Measurements from ENCODE around the gene ANAPC2.
A peak's percentile ranks its signal among the peaks of the same experiment; 100 is the strongest.

The ANAPC2 gene

GRCh38 chr9:137160054-137160425 is 28.3 kb downstream of the ANAPC2 start:
- DNase-seq: no peak

DNA sequence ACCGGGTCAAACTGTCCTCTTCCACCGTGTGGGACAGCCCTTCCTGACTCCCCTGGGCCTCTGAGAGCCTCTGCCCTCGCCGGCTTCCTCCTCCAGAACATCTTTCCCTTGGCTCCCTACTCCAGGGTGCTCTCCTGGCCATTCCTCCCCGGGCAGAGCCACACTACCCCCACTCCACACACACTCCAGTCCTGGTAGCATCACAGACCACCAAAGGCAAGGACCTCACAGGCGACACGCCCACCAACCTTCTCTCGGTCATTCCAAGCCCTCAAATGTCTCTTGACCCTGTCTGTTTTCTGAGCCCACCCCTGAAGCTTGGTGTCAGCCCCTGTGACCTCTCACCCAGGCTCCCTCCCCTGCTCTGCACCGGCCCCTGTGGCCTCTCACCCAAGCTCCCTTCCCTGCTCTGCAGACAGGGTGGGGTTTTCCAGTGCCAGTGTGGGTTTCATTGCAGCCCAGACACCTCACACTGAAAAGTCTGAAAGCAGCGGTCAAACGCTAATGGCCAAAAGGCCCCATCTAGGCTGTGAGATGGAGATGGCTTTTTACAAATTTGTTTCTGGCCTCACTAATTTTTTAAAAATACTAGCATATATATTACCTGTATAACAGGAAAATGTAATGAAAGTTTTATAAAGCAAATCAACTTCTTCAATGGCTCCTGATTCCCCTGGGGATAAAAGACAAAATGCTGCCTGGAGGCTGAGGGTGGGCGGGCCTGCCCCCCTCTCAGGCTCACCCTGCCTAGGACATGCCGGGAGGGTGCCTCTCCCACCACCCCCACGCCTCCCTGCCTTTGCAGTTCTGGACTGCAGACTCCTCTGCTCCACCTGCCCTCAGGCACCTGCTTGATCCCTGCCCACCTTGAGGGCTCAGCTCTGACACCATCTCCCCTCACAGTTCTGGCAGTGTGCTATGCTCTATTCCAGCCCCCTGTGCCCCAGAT is 29.0 kb downstream of the ANAPC2 start:
- DNase-seq: no peak

GRCh38 chr9:137158625-137159024 is 29.7 kb downstream of the ANAPC2 start:
- no peak for DNase-seq

DNA sequence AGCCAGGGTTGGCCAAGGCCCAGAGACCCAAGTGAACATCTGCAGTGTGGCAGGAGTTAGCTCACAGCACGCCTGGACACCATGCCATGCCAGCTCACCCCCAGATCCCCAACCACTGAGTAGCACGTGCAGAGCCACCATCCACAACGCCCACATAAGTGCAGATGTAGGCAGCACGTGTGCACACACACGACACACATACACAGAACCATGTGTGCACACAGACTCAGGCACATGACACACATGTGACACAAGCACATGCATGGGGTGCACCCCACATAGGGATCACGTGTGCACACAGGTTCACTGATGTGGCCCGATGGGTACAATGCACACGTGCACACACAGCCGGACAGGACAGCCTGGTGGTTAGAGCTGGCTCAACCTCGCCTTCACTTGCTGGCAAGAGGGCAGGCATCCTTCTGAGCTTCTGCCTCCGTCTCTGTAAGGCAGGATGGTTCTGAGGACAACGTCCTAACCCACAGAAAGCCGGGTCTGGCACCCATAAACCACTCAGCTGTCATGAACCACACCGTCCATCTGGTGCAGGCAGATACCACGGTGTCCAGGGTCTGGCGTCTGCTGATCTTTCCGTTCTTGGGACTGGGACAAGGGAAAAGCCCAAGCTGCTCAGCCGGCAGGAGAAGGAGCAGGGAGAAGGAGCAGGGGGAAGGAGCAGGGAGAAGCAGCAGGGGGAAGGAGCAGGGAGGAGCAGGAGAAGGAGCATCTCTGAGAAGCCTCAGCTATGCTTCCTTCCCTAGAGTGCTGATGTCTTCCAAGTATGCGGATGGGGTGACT is 30.5 kb downstream of the ANAPC2 start:
- no peak for DNase-seq

- peak; percentile 43 for DNase-seq
These were observed 31.6 kb downstream of the ANAPC2 start for GRCh38 chr9:137156567-137157375.

- DNase-seq: no peak
These were observed 35.4 kb downstream of the ANAPC2 start for GRCh38 chr9:137152844-137153405.

DNA sequence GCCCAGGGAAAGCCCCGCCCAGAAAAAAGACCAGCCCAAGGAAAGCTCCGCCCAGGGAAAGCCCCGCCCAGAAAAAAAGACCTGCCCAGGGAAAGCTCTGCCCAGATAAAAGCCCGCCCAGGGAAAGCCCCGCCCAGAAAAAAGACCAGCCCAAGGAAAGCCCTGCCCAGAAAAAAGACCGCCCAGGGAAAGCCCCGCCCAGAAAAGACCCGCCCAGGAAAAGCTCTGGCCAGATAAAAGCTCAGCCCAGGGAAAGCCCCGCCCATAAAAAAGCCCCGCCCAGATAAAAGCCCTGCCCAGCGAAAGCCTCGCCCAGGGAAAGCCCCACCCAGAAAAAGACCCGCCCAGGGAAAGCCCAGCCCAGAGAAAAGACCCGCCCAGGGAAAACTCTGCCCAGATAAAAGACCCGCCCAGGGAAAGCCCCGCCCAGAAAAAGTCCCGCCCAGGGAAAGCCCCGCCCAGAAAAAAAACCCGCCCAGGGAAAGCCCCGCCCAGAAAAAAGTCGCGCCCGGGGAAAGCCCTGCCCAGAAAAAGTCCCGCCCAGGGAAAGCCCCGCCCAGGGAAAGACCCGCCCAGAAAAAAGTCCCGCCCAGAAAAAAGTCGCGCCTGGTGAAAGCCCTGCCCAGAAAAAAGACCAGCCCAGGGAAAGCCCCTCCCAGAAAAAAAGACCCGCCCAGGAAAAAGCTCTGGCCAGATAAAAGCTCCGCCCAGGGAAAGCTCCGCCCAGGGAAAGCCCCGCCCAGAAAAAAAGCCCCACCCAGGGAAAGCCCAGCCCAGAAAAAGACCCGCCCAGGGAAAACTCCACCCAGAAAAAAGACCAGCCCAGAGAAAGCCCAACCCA is 37.5 kb downstream of the ANAPC2 start:
- DNase-seq: peak; percentile 34

DNA sequence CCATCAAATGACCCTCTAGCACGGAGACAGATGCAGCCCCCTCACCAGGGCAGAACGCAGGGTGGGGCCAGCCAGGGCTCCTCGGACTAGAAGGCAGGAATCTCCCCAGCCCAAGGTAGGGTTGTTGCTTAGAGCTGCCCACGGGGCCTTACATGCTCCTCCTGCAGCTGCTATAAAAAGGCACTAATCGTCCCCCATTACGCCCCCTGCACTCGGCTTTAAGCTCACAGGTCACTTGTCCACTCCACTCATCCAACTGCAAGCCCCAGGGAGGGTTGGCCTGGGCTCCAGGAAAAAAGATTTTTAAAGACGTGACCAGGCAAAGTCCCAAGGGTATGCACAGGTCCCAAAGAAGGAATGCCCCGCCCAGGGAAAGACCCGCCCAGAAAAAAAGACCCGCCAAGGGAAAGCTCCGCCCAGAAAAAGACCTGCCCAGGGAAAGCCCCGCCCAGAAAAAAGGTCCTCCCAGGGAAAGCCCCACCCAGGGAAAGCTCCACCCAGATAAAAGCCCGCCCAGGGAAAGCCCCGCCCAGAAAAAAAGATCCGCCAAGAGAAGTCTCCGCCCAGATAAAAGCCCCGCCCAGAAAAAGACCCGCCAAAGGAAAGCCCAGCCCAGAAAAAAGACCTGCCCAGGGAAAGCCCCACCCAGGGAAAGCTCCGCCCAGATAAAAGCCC is 38.3 kb downstream of the ANAPC2 start:
- DNase-seq: no peak

DNA sequence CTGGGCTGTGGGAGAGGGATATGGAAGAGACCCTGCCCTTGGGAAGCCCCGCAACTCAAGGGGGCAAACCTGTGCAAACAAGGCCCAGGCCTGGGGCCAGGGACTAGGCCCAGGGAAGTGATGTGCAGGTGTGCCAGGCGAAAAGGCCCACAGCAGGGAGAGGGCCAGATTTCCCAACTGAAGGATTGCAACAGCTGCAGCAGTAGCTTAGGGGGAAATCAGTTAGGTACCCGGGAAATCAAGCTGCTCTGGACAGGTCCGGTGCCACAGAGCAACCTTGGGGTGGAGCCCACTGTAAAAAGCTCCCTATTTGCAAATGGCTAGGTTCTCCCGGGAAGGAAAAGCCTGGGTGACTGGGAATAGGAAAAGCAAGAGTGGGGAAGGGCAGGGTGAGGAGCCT is 39.0 kb downstream of the ANAPC2 start:
- DNase-seq: no peak

GRCh38 chr9:137148661-137149060 is 39.7 kb downstream of the ANAPC2 start:
- no peak for DNase-seq

GRCh38 chr9:137148242-137148641 is 40.1 kb downstream of the ANAPC2 start:
- DNase-seq: no peak

GRCh38 chr9:137147793-137148160 is 40.6 kb downstream of the ANAPC2 start:
- no peak for DNase-seq

DNA sequence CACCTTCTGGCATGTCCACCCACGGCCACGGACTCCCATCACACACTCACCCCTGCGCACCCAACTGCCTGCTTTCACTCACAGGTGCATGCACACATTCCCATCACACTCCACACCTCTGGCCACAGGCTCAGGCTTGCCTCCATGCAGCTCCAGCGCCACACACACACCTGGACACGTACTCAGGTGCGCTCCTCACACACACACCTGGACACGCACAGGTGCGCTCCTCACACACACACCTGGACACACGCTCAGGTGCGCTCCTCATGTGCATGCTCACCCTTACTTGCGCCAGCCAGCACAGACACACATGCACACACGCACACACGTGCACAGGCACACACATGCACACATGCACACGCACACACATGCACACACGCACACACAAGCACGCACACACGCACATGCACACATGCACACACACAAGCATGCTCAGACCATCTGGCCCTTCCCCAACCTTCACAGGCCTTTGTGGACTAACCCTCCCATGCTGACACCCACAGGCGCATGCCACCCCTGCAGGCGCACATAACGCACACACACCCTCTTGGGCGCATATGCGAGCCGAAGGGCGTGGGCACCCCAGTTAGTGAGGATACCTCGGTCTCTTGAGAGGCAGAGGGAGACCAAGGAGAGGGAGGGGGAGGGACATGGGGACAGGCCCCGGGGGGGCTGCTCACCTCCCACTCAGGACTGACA is 41.1 kb downstream of the ANAPC2 start:
- DNase-seq: no peak

DNA sequence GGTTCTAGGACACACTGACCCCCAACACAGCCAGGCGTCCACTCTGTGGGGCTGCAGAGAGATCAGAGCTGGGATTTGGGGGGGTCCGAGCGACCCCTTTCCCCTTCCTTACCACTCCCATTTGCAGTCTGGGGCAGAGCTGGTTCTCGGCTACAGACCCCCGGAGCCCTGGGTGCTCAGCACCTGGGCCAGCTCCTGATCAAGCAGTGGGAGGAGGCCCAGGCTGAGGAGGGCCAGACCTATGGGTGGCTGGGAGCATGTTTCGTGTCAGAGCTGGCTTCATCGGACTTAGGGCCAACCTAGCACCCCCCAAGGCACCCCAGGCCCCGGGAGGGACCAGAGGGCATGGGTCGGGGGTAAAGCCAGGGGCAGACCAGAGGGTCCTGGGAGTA is 41.8 kb downstream of the ANAPC2 start:
- DNase-seq: no peak

DNA sequence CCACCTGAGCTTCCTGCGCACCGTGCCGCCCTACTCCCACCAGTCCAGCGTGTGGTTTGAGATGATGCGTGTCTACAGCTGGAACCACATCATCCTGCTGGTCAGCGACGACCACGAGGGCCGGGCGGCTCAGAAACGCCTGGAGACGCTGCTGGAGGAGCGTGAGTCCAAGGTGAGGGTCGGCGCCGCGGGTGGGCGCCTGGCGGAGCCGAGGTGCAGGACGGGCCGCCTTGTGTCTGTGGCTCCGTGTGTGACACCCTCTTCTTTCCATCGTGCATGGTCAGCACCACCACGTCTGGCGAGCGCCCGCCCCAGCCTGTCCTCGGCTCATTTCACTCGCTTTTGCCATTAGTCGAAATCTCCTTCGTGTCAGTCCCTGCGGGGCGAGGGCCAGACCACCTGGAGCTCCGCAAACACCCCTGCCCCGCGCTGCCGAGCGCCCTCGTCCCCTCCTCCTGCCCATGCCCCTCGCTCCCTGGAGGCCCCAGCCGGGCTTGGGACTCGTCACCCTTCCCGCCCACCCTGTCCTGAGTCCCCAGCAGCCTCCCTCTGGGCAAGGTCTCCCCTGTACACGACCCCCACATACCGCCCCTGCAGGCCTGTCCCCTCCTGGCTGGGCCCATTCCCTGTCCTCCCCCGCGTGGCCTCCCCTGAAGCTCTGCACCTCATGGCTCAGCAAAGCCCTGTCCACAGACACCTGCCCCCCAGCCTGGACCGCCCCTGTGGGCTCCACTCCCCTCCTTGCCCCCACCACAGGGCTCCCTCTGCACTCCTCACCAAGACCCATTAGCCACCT is 42.4 kb downstream of the ANAPC2 start:
- no peak for DNase-seq

GRCh38 chr9:137143459-137143858 is 44.9 kb downstream of the ANAPC2 start:
- DNase-seq: no peak

GRCh38 chr9:137141976-137142936 is 46.1 kb downstream of the ANAPC2 start:
- DNase-seq: no peak

GRCh38 chr9:137141050-137141810 is 47.1 kb downstream of the ANAPC2 start:
- DNase-seq: no peak
